K562 (cell line): ENCODE data around the gene ZNF275. TPM values are rescaled to one million over a fixed set of nuclear protein-coding genes. Genes with fewer than 3 reads are reported as not detected.

ENCODE experiments used
- AFF1 ChIP-seq, 2 experiments: fragments of 450-650 bp; IDR thresholded peaks; 2 replicates each; pipeline ENCODE4 v1.6.1; 2018; ENCODE audit warnings: mild to moderate bottlenecking in 2 of 2, low read depth in 1 of 2; ENCODE audit not compliant: partially characterized antibody in 2 of 2
- BCL6 ChIP-seq: fragments of 250-450 bp; sonication (Bioruptor Pico); IDR thresholded peaks from 2 replicates; pipeline ENCODE4 v1.4.0; 2020
- CREM ChIP-seq: IDR thresholded peaks from 2 replicates; pipeline ENCODE4 v1.6.1; 2014; ENCODE audit warnings: antibody characterized with exemption, low read depth
- FOXO4 ChIP-seq: fragments of 450-650 bp; formaldehyde crosslinking; IDR thresholded peaks from 2 replicates; pipeline ENCODE4 v1.4.0; 2020; ENCODE audit warnings: mild to moderate bottlenecking, moderate library complexity
- GTF2A2 ChIP-seq: IDR thresholded peaks from 2 replicates; pipeline ENCODE4 v1.6.1; 2016; ENCODE audit warnings: mild to moderate bottlenecking, missing genetic modification characterization, missing compliant biosample characterization
- HMG20B ChIP-seq: fragments of 250-450 bp; sonication (Bioruptor Pico); IDR thresholded peaks from 2 replicates; pipeline ENCODE4 v1.5.0; 2021; ENCODE audit warnings: mild to moderate bottlenecking
- HMGN3 ChIP-seq: IDR thresholded peaks from 2 replicates; pipeline ENCODE4 v1.6.1; 2011; ENCODE audit warnings: borderline replicate concordance, low read depth, mild to moderate bottlenecking, mixed read lengths, low read length; ENCODE audit not compliant: insufficient read length; ENCODE audit errors: extremely low read depth
- IRF9 ChIP-seq: fragments of 450-650 bp; IDR thresholded peaks from 2 replicates; pipeline ENCODE4 v1.6.1; 2016; ENCODE audit warnings: missing biosample characterization, missing genetic modification characterization
- KLF16 ChIP-seq: IDR thresholded peaks from 2 replicates; pipeline ENCODE4 v1.6.1; 2016; ENCODE audit warnings: antibody characterized with exemption
- KLF6 ChIP-seq: fragments of 250-450 bp; sonication (Bioruptor Pico); IDR thresholded peaks from 2 replicates; pipeline ENCODE4 v1.4.0; 2020; ENCODE audit warnings: mild to moderate bottlenecking, moderate library complexity, borderline replicate concordance
- MEF2D ChIP-seq: conservative IDR thresholded peaks from 2 replicates; pipeline ENCODE4 v1.6.1; 2016; ENCODE audit warnings: low read depth, missing genetic modification characterization, missing compliant biosample characterization
- MEIS2 ChIP-seq: fragments of 450-650 bp; IDR thresholded peaks from 2 replicates; pipeline ENCODE4 v1.6.1; 2014; ENCODE audit warnings: mild to moderate bottlenecking; ENCODE audit not compliant: partially characterized antibody
- POU5F1 ChIP-seq: fragments of 150-350 bp; IDR thresholded peaks from 2 replicates; pipeline ENCODE4 v1.6.1; 2014; ENCODE audit warnings: borderline replicate concordance, low read length, low read depth, mild to moderate bottlenecking; ENCODE audit not compliant: partially characterized antibody
- RNF2 ChIP-seq: sonication (generic); IDR thresholded peaks from 2 replicates; pipeline ENCODE4 v1.6.1; 2016
- SMARCE1 ChIP-seq: fragments of 450-650 bp; IDR thresholded peaks from 2 replicates; pipeline ENCODE4 v1.7.1; 2016; ENCODE audit warnings: mild to moderate bottlenecking
- TARDBP ChIP-seq: fragments of 450-650 bp; IDR thresholded peaks from 2 replicates; pipeline ENCODE4 v1.6.1; 2016
- TBP ChIP-seq: optimal IDR thresholded peaks from 2 replicates; pipeline ENCODE3; 2011; ENCODE audit warnings: low read depth, low read length, improper control_type of control experiment
- TCF3 ChIP-seq: sonication (generic); formaldehyde crosslinking; IDR thresholded peaks from 2 replicates; pipeline ENCODE4 v1.4.0; 2020; ENCODE audit warnings: mild to moderate bottlenecking, missing genetic modification reagents
- TOE1 ChIP-seq, 2 experiments: fragments of 450-650 bp in 1 of 2; sonication (generic) in 1 of 2; formaldehyde crosslinking in 1 of 2; IDR thresholded peaks; 2 replicates each; pipeline versions ENCODE4 v1.7.1 to v1.8.0; 2016 to 2022; ENCODE audit warnings: borderline replicate concordance in 2 of 2, mild to moderate bottlenecking in 2 of 2, antibody characterized with exemption in 1 of 2, inconsistent platforms in 1 of 2, low read depth in 1 of 2, missing genetic modification reagents in 1 of 2, moderate library complexity in 1 of 2
- ZNF124 ChIP-seq: sonication (generic); formaldehyde crosslinking; IDR thresholded peaks from 2 replicates; pipeline ENCODE4 v1.8.1; 2022; ENCODE audit warnings: missing genetic modification reagents
- ZNF41 ChIP-seq: fragments of 250-450 bp; sonication (Bioruptor Pico); conservative IDR thresholded peaks from 2 replicates; pipeline ENCODE4 v1.4.0; 2020; ENCODE audit warnings: mild to moderate bottlenecking
- ZNF780A ChIP-seq: fragments of 250-450 bp; sonication (Bioruptor Pico); IDR thresholded peaks from 2 replicates; pipeline ENCODE4 v1.5.0; 2021; ENCODE audit warnings: mild to moderate bottlenecking
- polyA plus RNA-seq, 8 experiments: library from polyadenylated mRNA; depleted of rRNA in 4 of 8; stranded (reverse) in 5 of 8; unstranded in 3 of 8; fragments of >200 nt; fragmentation: Nextera tagmentation in 2 of 8; fragmentation: Illumina TruSeq in 1 of 8; extraction: Ambion mirVana in 2 of 8; extraction: Trizol in 1 of 8; gene quantifications; 2 replicates each; pipeline versions ENCODE4 v1.2.1 to v1.2.3, GENCODE V29; 2011 to 2014; ENCODE audit warnings: inconsistent platforms in 1 of 8, missing spikeins in 1 of 8
- total RNA-seq, 7 experiments: library from RNA; depleted of rRNA in 6 of 7; stranded (reverse); fragments of >200 nt in 6 of 7; fragmentation: Illumina TruSeq in 2 of 7; extraction: Trizol in 2 of 7; gene quantifications; 2 replicates each; pipeline versions ENCODE4 v1.2.1 to v1.2.3, GENCODE V29; 2011 to 2021; ENCODE audit warnings: low replicate concordance in 1 of 7

The ZNF275 gene
- total and polyA plus RNA-seq, 9 of the 15 experiments (the other 6 are each of a cell fraction or from before 2014, with no cell fraction given) = 2.1 to 19.1 (median 12.0) TPM

- TF ChIP-seq TBP (no peak), FOXO4 (no peak), KLF16 (no peak), AFF1 (IDR thresholded peaks at IDR 0.05; ENCODE audit: low read depth in 1 of 2, partially characterized antibody in 2 of 2) (no peak), TOE1 (IDR thresholded peaks at IDR 0.05; ENCODE audit: borderline replicate concordance) (peak; percentile 66; the same call in 1 of the 2 replicates), TOE1 (CRISPR knock-in tag; IDR thresholded peaks at IDR 0.05; ENCODE audit: borderline replicate concordance, low read depth) (no peak), POU5F1 (no peak), HMGN3 (no peak), ZNF124 (CRISPR knock-in tag) (no peak), KLF6 (peak; percentile 39; the same call in 1 of the 2 replicates), SMARCE1 (no peak), CREM (peak; percentile 57; the same call in 1 of the 2 replicates), MEF2D (tag) (no peak), TARDBP (no peak), HMG20B (CRISPR knock-in tag) (no peak), TCF3 (CRISPR knock-in tag) (no peak), ZNF41 (CRISPR knock-in tag) (no peak), MEIS2 (peak; percentile 99), IRF9 (tag) (no peak), BCL6 (CRISPR knock-in tag) (no peak), ZNF780A (CRISPR knock-in tag) (no peak), GTF2A2 (tag) (no peak), RNF2 (no peak)
These were observed 46.1 kb downstream of the ZNF275 start (continued) for GRCh38 chrX:153379971-153380581.
